ENCODE measurements around the gene A1CF. TPM values are rescaled to one million over a fixed set of nuclear protein-coding genes. Genes with fewer than 3 reads are reported as not detected.
"Not testable (repeated sequence)": the region's sequence is repeated elsewhere in the genome, so short reads cannot be mapped to it uniquely, and the experiment has no call there.

The A1CF gene
- total and polyA plus RNA-seq, 10 donors = under 0.01 TPM; not detected in 9

- H3K27ac ChIP-seq = no peak overlapping the region
- DNase-seq = no peak
- TF ChIP-seq CTCF (IDR thresholded peaks at IDR 0.05 in 8 of 11, conservative IDR thresholded peaks at IDR 0.05 in 3 of 11) = no peak
- TF ChIP-seq POLR2A (IDR thresholded peaks at IDR 0.05) = no peak
- no peak for TF ChIP-seq POLR2AphosphoS5 (IDR thresholded peaks at IDR 0.05)
- H3K9me3 ChIP-seq = no peaks in the 10 kb centered on the region
- no peaks in the 10 kb centered on the region for H3K36me3 ChIP-seq
- no peaks in the 10 kb centered on the region for H3K4me1 ChIP-seq
- peaks cover 0 to 9% (median 0%) of the 10 kb centered on the region in 7 donors for H3K27me3 ChIP-seq (replicated peaks in 1 of 7)
- H3K4me3 ChIP-seq = no peak overlapping the region
- intact Hi-C loops (cut with DNase I; ENCODE audit: low total_unique reads) = no loop called here
These were observed 8.9 kb upstream of the A1CF start for GRCh38 chr10:50894312-50894711.

- intact Hi-C loops (cut with DNase I; ENCODE audit: low total_unique reads) = no loop called here
- Histone ChIP-seq H3K4me3 (no peak overlapping the region), H3K4me1 (no peaks in the 10 kb centered on the region), H3K27me3 (replicated peaks in 1 of 7) (peaks cover 0 to 7% (median 0%) of the 10 kb centered on the region in 7 donors), H3K9me3 (no peaks in the 10 kb centered on the region), H3K27ac (no peak overlapping the region), H3K36me3 (no peaks in the 10 kb centered on the region)
- no peak for DNase-seq
- TF ChIP-seq POLR2A (IDR thresholded peaks at IDR 0.05) (no peak), POLR2AphosphoS5 (IDR thresholded peaks at IDR 0.05) (no peak)
- 72 to 88% (median 80%) methylated on average over 2 of the region's 2 CpGs for WGBS, 5 donors
These were observed 7.0 kb upstream of the A1CF start for GRCh38 chr10:50892467-50892866.

GRCh38 chr10:50884302-50884701 lies 1.1 kb downstream of the A1CF start:
- H3K4me1 ChIP-seq = no peaks in the 10 kb centered on the region
- H3K27ac ChIP-seq = no peak overlapping the region
- no peaks in the 10 kb centered on the region for H3K9me3 ChIP-seq
- DNase-seq = no peak
- H3K4me3 ChIP-seq = no peak overlapping the region
- intact Hi-C loops (cut with DNase I; ENCODE audit: low total_unique reads) = no loop called here
- peaks cover 0 to 7% (median 0%) of the 10 kb centered on the region in 7 donors for H3K27me3 ChIP-seq (replicated peaks in 1 of 7)
- no peaks in the 10 kb centered on the region for H3K36me3 ChIP-seq
- TF ChIP-seq POLR2A (IDR thresholded peaks at IDR 0.05) (no peak), POLR2AphosphoS5 (IDR thresholded peaks at IDR 0.05) (no peak), CTCF (IDR thresholded peaks at IDR 0.05 in 8 of 11, conservative IDR thresholded peaks at IDR 0.05 in 3 of 11) (no peak)
- 58 to 82% (median 64%) methylated on average over 3 of the region's 3 CpGs for WGBS, 5 donors

- no peak for DNase-seq
- Histone ChIP-seq H3K9me3 (no peaks in the 10 kb centered on the region), H3K27me3 (replicated peaks in 1 of 7) (peaks cover 0 to 7% (median 0%) of the 10 kb centered on the region in 7 donors), H3K4me3 (no peak overlapping the region), H3K36me3 (no peaks in the 10 kb centered on the region), H3K27ac (no peak overlapping the region), H3K4me1 (no peaks in the 10 kb centered on the region)
- 73 to 82% (median 76%) methylated on average over 5 of the region's 5 CpGs for WGBS, 5 donors
- intact Hi-C loops (cut with DNase I; ENCODE audit: low total_unique reads) = no loop called here
- TF ChIP-seq POLR2A (IDR thresholded peaks at IDR 0.05) (no peak), POLR2AphosphoS5 (IDR thresholded peaks at IDR 0.05) (no peak), CTCF (IDR thresholded peaks at IDR 0.05 in 8 of 11, conservative IDR thresholded peaks at IDR 0.05 in 3 of 11) (no peak)
These were observed 1.8 kb downstream of the A1CF start for GRCh38 chr10:50883629-50884028.

- WGBS, 5 donors = 45 to 91% (median 81%) methylated on average over 2 of the region's 2 CpGs
- TF ChIP-seq POLR2AphosphoS5 (IDR thresholded peaks at IDR 0.05) (no peak), CTCF (IDR thresholded peaks at IDR 0.05 in 8 of 11, conservative IDR thresholded peaks at IDR 0.05 in 3 of 11) (no peak), POLR2A (IDR thresholded peaks at IDR 0.05) (no peak)
- Histone ChIP-seq H3K4me3 (no peak overlapping the region), H3K36me3 (no peaks in the 10 kb centered on the region), H3K27me3 (replicated peaks in 1 of 7) (peaks cover 0 to 7% (median 0%) of the 10 kb centered on the region in 7 donors), H3K27ac (no peak overlapping the region), H3K4me1 (no peaks in the 10 kb centered on the region), H3K9me3 (no peaks in the 10 kb centered on the region)
- DNase-seq = no peak
- intact Hi-C loops (cut with DNase I; ENCODE audit: low total_unique reads) = no loop called here
These were observed 2.9 kb downstream of the A1CF start for GRCh38 chr10:50882540-50882983.

GRCh38 chr10:50881046-50881445 lies 4.4 kb downstream of the A1CF start:
- H3K27me3 ChIP-seq (replicated peaks in 1 of 7); H3K36me3 ChIP-seq; intact Hi-C loops (cut with DNase I; ENCODE audit: low total_unique reads); DNase-seq; H3K9me3 ChIP-seq; H3K4me1 ChIP-seq; H3K4me3 ChIP-seq; H3K27ac ChIP-seq: not testable (repeated sequence)
- WGBS, 5 donors = 83 to 92% (median 91%) methylated on average over 10 of the region's 10 CpGs
